Right kidney (tissue), 1 donor: Measurements from ENCODE around the gene RAD9A.

Source experiments
- DNase-seq: peaks from one replicate; pipeline ENCODE4 v3.0.0-alpha.2; 2016

RAD9A gene

GRCh38 chr11:67356864-67357561, 34.8 kb upstream of the RAD9A start:
- peak; percentile 63 for DNase-seq

- DNase-seq = peak; percentile 4
Observed at GRCh38 chr11:67357831-67358670, 33.7 kb upstream of the RAD9A start.

GRCh38 chr11:67364169-67364568, 27.6 kb upstream of the RAD9A start:
- DNase-seq = no peak

- no peak for DNase-seq
Observed at GRCh38 chr11:67364783-67365722, 26.7 kb upstream of the RAD9A start.

GRCh38 chr11:67365736-67366444, 25.9 kb upstream of the RAD9A start:
- no peak for DNase-seq

GRCh38 chr11:67366546-67366945, 25.2 kb upstream of the RAD9A start:
- DNase-seq = no peak

- DNase-seq = no peak
Observed at GRCh38 chr11:67366961-67367760, 24.6 kb upstream of the RAD9A start.

GRCh38 chr11:67367761-67368227, 24.0 kb upstream of the RAD9A start:
- DNase-seq = no peak

- DNase-seq = no peak
Observed at GRCh38 chr11:67368621-67369020, 23.2 kb upstream of the RAD9A start.

- DNase-seq = no peak
Observed at GRCh38 chr11:67369275-67369674, 22.5 kb upstream of the RAD9A start.

- no peak for DNase-seq
Observed at GRCh38 chr11:67369801-67370284, 21.9 kb upstream of the RAD9A start.

GRCh38 chr11:67370351-67371076, 21.3 kb upstream of the RAD9A start:
- DNase-seq = no peak

GRCh38 chr11:67371189-67371910, 20.4 kb upstream of the RAD9A start:
- peak; percentile 67 for DNase-seq

GRCh38 chr11:67371911-67372320, 19.9 kb upstream of the RAD9A start:
- DNase-seq = no peak

- DNase-seq = peak; percentile 69
Observed at GRCh38 chr11:67372321-67372992, 19.3 kb upstream of the RAD9A start.

- peak; percentile 85 for DNase-seq
Observed at GRCh38 chr11:67372993-67373647, 18.7 kb upstream of the RAD9A start, which contains the start of gene CLCF1. Gene CLCF1, minus strand, starts transcription at chr11:67373598. Its CDS starts 59 bp downstream, at chr11:67373539.

GRCh38 chr11:67373648-67374570, 17.9 kb upstream of the RAD9A start:
- peak; percentile 83 for DNase-seq
